PC-3 (cell line): ENCODE data around the gene LRBA. TPM values are rescaled to one million over a fixed set of nuclear protein-coding genes. Genes with fewer than 3 reads are reported as not detected.

Experiments
- ATAC-seq: fragments of 200-7000 bp; cut with Tn5 transposase; 2 replicates; pipeline ENCODE4 v1.9.1; 2020; ENCODE audit warnings: mild to moderate bottlenecking, moderate library complexity
- BruUV-seq: library from RNA; stranded (reverse); fragments of 400-500 nt; replicated peaks from 2 replicates; lab custom pipeline; 2021; lab: Mats Ljungman, UMichigan
- CTCF ChIA-PET: fragments of 300-600 bp; sonication (Branson Sonifier 250); formaldehyde crosslinking; loops from one replicate; lab custom pipeline; 2022; ENCODE audit warnings: antibody characterized with exemption; lab: Charles Lee
- POLR2A ChIA-PET: fragments of 300-600 bp; sonication (Branson Sonifier 250); formaldehyde crosslinking; loops from one replicate; lab custom pipeline; 2022; ENCODE audit warnings: antibody characterized with exemption; ENCODE audit not compliant: unreplicated experiment; lab: Charles Lee
- DNase-seq: peaks from one replicate; pipeline ENCODE4 v3.0.0-alpha.2; 2015
- H2AFZ ChIP-seq: fragments of 300-600 bp; sonication (generic); 2 replicates; pipeline ENCODE4 v1.6.0; 2016; ENCODE audit warnings: antibody characterized with exemption, low read length
- H3F3A ChIP-seq: fragments of 300-600 bp; sonication (generic); one replicate; pipeline ENCODE4 v1.6.0; 2017; ENCODE audit warnings: antibody characterized with exemption, low read length, control low read depth, mild to moderate bottlenecking; ENCODE audit not compliant: unreplicated experiment
- H3K27ac ChIP-seq: fragments of 300-600 bp; sonication (generic); 2 replicates; pipeline ENCODE4 v1.5.1; 2016; ENCODE audit warnings: mild to moderate bottlenecking, low read length
- H3K27me3 ChIP-seq: fragments of 300-600 bp; sonication (generic); 2 replicates; pipeline ENCODE4 v1.6.1; 2016; ENCODE audit warnings: low read length, mixed read lengths
- H3K36me3 ChIP-seq: fragments of 300-600 bp; sonication (generic); 2 replicates; pipeline ENCODE4 v1.6.1; 2016; ENCODE audit warnings: low read depth, mixed run types, low read length, mixed read lengths
- H3K4me1 ChIP-seq: fragments of 300-600 bp; sonication (generic); 2 replicates; pipeline ENCODE4 v1.5.1; 2016; ENCODE audit warnings: low read length; ENCODE audit not compliant: insufficient read depth
- H3K4me2 ChIP-seq: fragments of 300-600 bp; sonication (generic); 2 replicates; pipeline ENCODE4 v1.6.0; 2016; ENCODE audit warnings: low read length
- H3K4me3 ChIP-seq: fragments of 300-600 bp; sonication (generic); 2 replicates; pipeline ENCODE4 v1.5.1; 2016; ENCODE audit warnings: mild to moderate bottlenecking, low read length, mixed read lengths
- H3K79me2 ChIP-seq: fragments of 300-600 bp; sonication (generic); 2 replicates; pipeline ENCODE4 v1.6.1; 2017; ENCODE audit warnings: low read length, mixed read lengths
- H3K9ac ChIP-seq: fragments of 300-600 bp; sonication (generic); 2 replicates; pipeline ENCODE4 v1.6.0; 2016; ENCODE audit warnings: mild to moderate bottlenecking, low read length
- H3K9me2 ChIP-seq: fragments of 300-600 bp; sonication (generic); replicated peaks from 2 replicates; pipeline ENCODE4 v1.6.1; 2016; ENCODE audit warnings: mixed run types, low read length, mixed read lengths
- H3K9me3 ChIP-seq: fragments of 300-600 bp; sonication (generic); 2 replicates; pipeline ENCODE4 v1.6.1; 2016; ENCODE audit warnings: low read length, mixed read lengths
- H4K20me1 ChIP-seq: fragments of 300-600 bp; sonication (generic); 2 replicates; pipeline ENCODE4 v1.6.1; 2016; ENCODE audit warnings: low read length, mixed read lengths
- EZH2 ChIP-seq: fragments of 300-600 bp; sonication (generic); IDR thresholded peaks from one replicate; pipeline ENCODE4 v1.6.1; 2017; ENCODE audit warnings: antibody characterized with exemption, mild to moderate bottlenecking, low read length; ENCODE audit not compliant: unreplicated experiment
- EZH2phosphoT487 ChIP-seq: fragments of 300-600 bp; sonication (generic); IDR thresholded peaks from 2 replicates; pipeline ENCODE4 v1.6.1; 2018; ENCODE audit warnings: mild to moderate bottlenecking, antibody characterized with exemption, low read length, borderline replicate concordance
- intact Hi-C: fragments of 100-400 bp; cut with micrococcal nuclease; formaldehyde crosslinking; loops from 2 replicates; pipeline ENCODE4 v1.9.0; 2023
- total RNA-seq: library from RNA; depleted of rRNA; stranded (reverse); fragments of >200 nt; gene quantifications from 2 replicates; pipeline ENCODE4 v1.2.3, GENCODE V29; 2014
- TF ChIP-seq, protein P1 (sequence below): fragments of 300-600 bp; sonication (generic); conservative IDR thresholded peaks from 2 replicates; pipeline ENCODE4 v1.5.1; 2017; ENCODE audit warnings: antibody characterized with exemption, low read depth, mild to moderate bottlenecking, low read length

The LRBA gene
- total RNA-seq, 1 experiment from 2014 or later, result 40.8 TPM

DNA sequence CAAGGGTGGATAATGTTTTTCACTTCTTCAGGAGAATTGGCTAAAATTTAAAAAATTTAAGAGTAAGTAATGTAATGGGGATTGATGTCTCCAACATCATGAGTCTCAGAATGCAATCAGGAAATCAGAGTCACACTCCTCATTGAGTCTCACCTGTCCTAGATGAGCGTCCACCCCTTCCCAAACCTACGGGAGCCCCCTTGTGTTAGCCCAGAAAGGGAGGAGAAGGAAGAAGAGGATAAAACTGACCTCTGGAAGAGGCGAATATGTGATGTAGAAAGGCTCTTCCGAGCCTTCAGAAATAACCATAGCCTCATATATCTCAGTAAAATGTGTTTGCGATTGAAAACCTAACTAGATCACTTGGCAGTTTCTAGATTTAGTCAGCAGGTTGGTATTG, 779.8 kb downstream of the LRBA start:
- POLR2A ChIA-PET, result no interaction called here
- H3K4me2 ChIP-seq, result no peak overlapping the region
- no TSS peak for BruUV-seq

GRCh38 chr4:150234246-150234645, 780.8 kb downstream of the LRBA start:
- CTCF ChIA-PET, result no interaction called here
- Histone ChIP-seq H3K27ac (no peak overlapping the region), H3K36me3 (no peaks in the 10 kb centered on the region), H3K4me1 (peaks cover 34% of the 10 kb centered on the region), H3F3A (no peaks in the 10 kb centered on the region), H3K9me2 (no peaks in the 10 kb centered on the region), H3K9me3 (no peaks in the 10 kb centered on the region), H3K9ac (no peak overlapping the region), H3K4me2 (no peak overlapping the region), H3K79me2 (no peaks in the 10 kb centered on the region), H3K27me3 (no peaks in the 10 kb centered on the region), H2AFZ (no peak overlapping the region), H3K4me3 (no peak overlapping the region), H4K20me1 (no peaks in the 10 kb centered on the region)
- TF ChIP-seq EZH2phosphoT487 (no peak), EZH2 (no peak)
- TF ChIP-seq, protein P1, sequence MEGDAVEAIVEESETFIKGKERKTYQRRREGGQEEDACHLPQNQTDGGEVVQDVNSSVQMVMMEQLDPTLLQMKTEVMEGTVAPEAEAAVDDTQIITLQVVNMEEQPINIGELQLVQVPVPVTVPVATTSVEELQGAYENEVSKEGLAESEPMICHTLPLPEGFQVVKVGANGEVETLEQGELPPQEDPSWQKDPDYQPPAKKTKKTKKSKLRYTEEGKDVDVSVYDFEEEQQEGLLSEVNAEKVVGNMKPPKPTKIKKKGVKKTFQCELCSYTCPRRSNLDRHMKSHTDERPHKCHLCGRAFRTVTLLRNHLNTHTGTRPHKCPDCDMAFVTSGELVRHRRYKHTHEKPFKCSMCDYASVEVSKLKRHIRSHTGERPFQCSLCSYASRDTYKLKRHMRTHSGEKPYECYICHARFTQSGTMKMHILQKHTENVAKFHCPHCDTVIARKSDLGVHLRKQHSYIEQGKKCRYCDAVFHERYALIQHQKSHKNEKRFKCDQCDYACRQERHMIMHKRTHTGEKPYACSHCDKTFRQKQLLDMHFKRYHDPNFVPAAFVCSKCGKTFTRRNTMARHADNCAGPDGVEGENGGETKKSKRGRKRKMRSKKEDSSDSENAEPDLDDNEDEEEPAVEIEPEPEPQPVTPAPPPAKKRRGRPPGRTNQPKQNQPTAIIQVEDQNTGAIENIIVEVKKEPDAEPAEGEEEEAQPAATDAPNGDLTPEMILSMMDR, result no peak
- DNase-seq (no peak), ATAC-seq (no peak)
- POLR2A ChIA-PET, result no interaction called here
- intact Hi-C loops, result no loop called here
- no TSS peak for BruUV-seq

More for the DNA sequence above, 779.8 kb downstream of the LRBA start:
- Histone ChIP-seq H3K9me3 (no peaks in the 10 kb centered on the region), H3K4me1 (peaks cover 24% of the 10 kb centered on the region), H3K9ac (no peak overlapping the region), H3K4me3 (no peak overlapping the region), H3K79me2 (no peaks in the 10 kb centered on the region), H3K9me2 (no peaks in the 10 kb centered on the region), H2AFZ (no peak overlapping the region), H3K36me3 (no peaks in the 10 kb centered on the region), H3K27me3 (no peaks in the 10 kb centered on the region), H4K20me1 (no peaks in the 10 kb centered on the region), H3F3A (no peaks in the 10 kb centered on the region), H3K27ac (no peak overlapping the region)
- intact Hi-C loops, result no loop called here
- DNase-seq (no peak), ATAC-seq (no peak)
- TF ChIP-seq EZH2phosphoT487 (no peak), EZH2 (no peak)
- TF ChIP-seq, protein P1, result no peak
- CTCF ChIA-PET, result no interaction called here

DNA sequence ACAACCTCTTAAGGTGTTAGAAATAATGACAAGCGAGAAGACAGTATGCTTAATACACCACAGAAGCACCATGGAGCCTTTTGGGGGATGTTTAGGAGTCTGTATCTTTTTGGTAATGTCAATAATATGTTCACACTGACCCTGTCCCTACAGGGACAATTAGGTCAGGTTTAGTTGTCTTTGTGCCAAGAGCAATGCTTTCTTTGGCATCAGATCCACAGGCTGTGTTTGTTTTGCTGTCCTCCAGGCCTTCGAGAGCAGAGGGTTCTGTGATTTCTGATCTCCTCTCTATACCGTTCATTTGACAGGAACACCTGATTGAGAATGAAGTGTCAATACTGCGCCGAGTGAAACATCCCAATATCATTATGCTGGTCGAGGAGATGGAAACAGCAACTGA, 783.1 kb downstream of the LRBA start:
- ATAC-seq (no peak), DNase-seq (no peak)
- Histone ChIP-seq H3K4me3 (no peak overlapping the region), H3F3A (no peaks in the 10 kb centered on the region), H3K27ac (no peak overlapping the region), H3K4me1 (peaks cover 26% of the 10 kb centered on the region), H3K36me3 (no peaks in the 10 kb centered on the region), H3K9ac (no peak overlapping the region), H3K9me2 (no peaks in the 10 kb centered on the region), H3K79me2 (no peaks in the 10 kb centered on the region), H4K20me1 (no peaks in the 10 kb centered on the region), H3K27me3 (no peaks in the 10 kb centered on the region), H2AFZ (no peak overlapping the region), H3K4me2 (no peak overlapping the region), H3K9me3 (no peaks in the 10 kb centered on the region)
- intact Hi-C loops, result no loop called here
- POLR2A ChIA-PET, result no interaction called here
- TF ChIP-seq, protein P1, result no peak
- TF ChIP-seq EZH2phosphoT487, result no peak
- TF ChIP-seq EZH2, result no peak
- BruUV-seq, result no TSS peak
- CTCF ChIA-PET, result no interaction called here
